Measurements from ENCODE around the gene DDX49. TPM values are rescaled to one million over a fixed set of nuclear protein-coding genes. Genes with fewer than 3 reads are reported as not detected.
A peak's percentile ranks its signal among the peaks of the same experiment; 100 is the strongest.
"Not testable (repeated sequence)": the region's sequence is repeated elsewhere in the genome, so short reads cannot be mapped to it uniquely, and the experiment has no call there.

DDX49 gene
- total RNA-seq, 1 experiment from 2014 or later = 68.8 TPM

DNA sequence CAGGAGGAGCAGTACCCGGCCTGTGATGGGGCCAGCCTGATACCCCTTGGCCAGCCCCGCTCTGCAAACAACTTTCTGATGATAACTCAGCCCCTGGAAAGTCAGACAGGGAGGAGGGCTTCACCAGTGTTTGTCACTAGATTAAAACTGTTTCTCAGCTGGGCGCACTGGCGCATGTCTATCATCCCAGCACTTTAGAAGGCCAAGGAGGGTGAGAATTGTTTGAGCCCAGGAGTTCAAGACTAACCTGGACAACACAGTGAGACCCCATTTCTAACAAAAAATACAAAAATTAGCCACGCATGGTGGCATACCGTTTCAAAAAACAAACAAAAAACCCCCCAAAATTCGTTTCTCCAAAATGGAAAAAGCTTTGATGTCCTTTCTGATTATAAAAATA lies 18.0 kb upstream of the DDX49 start:
- BruUV-seq (replicated peaks) = no TSS peak
- H3K9me3 ChIP-seq (ENCODE audit: low read depth, low read length, poor library complexity, severe bottlenecking) = no peaks in the 10 kb centered on the region
- no peaks in the 10 kb centered on the region for H3K4me1 ChIP-seq (ENCODE audit: insufficient read depth, low read length, poor library complexity, severe bottlenecking)
- ChIA-PET POLR2A (ENCODE audit: low non-redundant PET) (no interaction called here), CTCF (no interaction called here)
- no peak overlapping the region for H3K27ac ChIP-seq (ENCODE audit: low read depth, low read length, poor library complexity, severe bottlenecking)
- no peaks in the 10 kb centered on the region for H3K27me3 ChIP-seq (replicated peaks; ENCODE audit: insufficient read depth, low read depth, low read length, poor library complexity)
- no peak for DNase-seq (ENCODE audit: low spot score)
- no peak overlapping the region for H3K4me3 ChIP-seq (ENCODE audit: low read depth, low read length, poor library complexity, severe bottlenecking)
- intact Hi-C loops (cut with micrococcal nuclease; ENCODE audit: unreplicated experiment) = no loop called here
- no peak for TF ChIP-seq EZH2 (IDR thresholded peaks at IDR 0.05; ENCODE audit: borderline replicate concordance, low read depth, low read length, poor library complexity, severe bottlenecking)
- TF ChIP-seq, protein P1, sequence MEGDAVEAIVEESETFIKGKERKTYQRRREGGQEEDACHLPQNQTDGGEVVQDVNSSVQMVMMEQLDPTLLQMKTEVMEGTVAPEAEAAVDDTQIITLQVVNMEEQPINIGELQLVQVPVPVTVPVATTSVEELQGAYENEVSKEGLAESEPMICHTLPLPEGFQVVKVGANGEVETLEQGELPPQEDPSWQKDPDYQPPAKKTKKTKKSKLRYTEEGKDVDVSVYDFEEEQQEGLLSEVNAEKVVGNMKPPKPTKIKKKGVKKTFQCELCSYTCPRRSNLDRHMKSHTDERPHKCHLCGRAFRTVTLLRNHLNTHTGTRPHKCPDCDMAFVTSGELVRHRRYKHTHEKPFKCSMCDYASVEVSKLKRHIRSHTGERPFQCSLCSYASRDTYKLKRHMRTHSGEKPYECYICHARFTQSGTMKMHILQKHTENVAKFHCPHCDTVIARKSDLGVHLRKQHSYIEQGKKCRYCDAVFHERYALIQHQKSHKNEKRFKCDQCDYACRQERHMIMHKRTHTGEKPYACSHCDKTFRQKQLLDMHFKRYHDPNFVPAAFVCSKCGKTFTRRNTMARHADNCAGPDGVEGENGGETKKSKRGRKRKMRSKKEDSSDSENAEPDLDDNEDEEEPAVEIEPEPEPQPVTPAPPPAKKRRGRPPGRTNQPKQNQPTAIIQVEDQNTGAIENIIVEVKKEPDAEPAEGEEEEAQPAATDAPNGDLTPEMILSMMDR (conservative IDR thresholded peaks at IDR 0.05; ENCODE audit: low read depth, low read length) = no peak
- peaks cover 3% of the 10 kb centered on the region for H3K36me3 ChIP-seq (ENCODE audit: insufficient read depth, low read length, poor library complexity, severe bottlenecking)

DNA sequence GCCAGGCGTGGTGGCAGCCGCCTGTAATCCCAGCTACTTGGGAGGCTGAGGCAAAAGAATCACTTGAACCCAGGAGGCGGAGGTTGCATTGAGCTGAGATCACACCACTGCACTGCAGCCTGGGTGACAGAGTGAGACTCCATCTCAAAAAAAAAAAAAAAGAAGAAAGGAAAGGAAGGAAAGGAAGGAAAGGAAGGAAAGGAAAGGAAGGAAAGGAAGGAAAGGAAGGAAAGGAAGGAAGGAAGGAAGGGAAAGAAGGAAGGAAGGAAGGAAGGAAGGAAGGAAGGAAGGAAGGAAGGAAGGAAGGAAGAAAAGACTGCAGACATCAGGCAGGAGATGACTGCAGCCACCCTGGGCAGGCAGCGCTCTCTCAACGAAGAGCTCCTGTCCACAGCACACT lies 17.0 kb upstream of the DDX49 start:
- H3K4me1 ChIP-seq (ENCODE audit: insufficient read depth, low read length, poor library complexity, severe bottlenecking); H3K9me3 ChIP-seq (ENCODE audit: low read depth, low read length, poor library complexity, severe bottlenecking); DNase-seq (ENCODE audit: low spot score); BruUV-seq (replicated peaks); H3K36me3 ChIP-seq (ENCODE audit: insufficient read depth, low read length, poor library complexity, severe bottlenecking); H3K27me3 ChIP-seq (replicated peaks; ENCODE audit: insufficient read depth, low read depth, low read length, poor library complexity); H3K27ac ChIP-seq (ENCODE audit: low read depth, low read length, poor library complexity, severe bottlenecking); intact Hi-C loops (cut with micrococcal nuclease; ENCODE audit: unreplicated experiment); H3K4me3 ChIP-seq (ENCODE audit: low read depth, low read length, poor library complexity, severe bottlenecking): not testable (repeated sequence)
- ChIA-PET POLR2A (ENCODE audit: low non-redundant PET) (interaction anchor here (0.8 kb wide), 1 partner anchor 54 kb away, joined by 12 read pairs; no protein-coding TSS in a partner anchor), CTCF (interaction anchor here (0.6 kb wide), 1 partner anchor 58 kb away, joined by 3 read pairs; no protein-coding TSS in a partner anchor)

GRCh38 chr19:18903156-18904037 lies 16.1 kb upstream of the DDX49 start:
- POLR2A ChIA-PET (ENCODE audit: low non-redundant PET) = interaction anchor here (0.6 to 0.8 kb wide), 3 partner anchors 24 to 274 kb away, joined by 3 to 13 read pairs (median 12); no protein-coding TSS in a partner anchor
- Histone ChIP-seq H3K4me3 (ENCODE audit: low read depth, low read length, poor library complexity, severe bottlenecking) (no peak overlapping the region), H3K27me3 (replicated peaks; ENCODE audit: insufficient read depth, low read depth, low read length, poor library complexity) (no peaks in the 10 kb centered on the region), H3K27ac (ENCODE audit: low read depth, low read length, poor library complexity, severe bottlenecking) (no peak overlapping the region), H3K4me1 (ENCODE audit: insufficient read depth, low read length, poor library complexity, severe bottlenecking) (no peaks in the 10 kb centered on the region), H3K9me3 (ENCODE audit: low read depth, low read length, poor library complexity, severe bottlenecking) (no peaks in the 10 kb centered on the region), H3K36me3 (ENCODE audit: insufficient read depth, low read length, poor library complexity, severe bottlenecking) (peaks cover 3% of the 10 kb centered on the region)
- intact Hi-C loops (cut with micrococcal nuclease; ENCODE audit: unreplicated experiment) = no loop called here
- no peak for TF ChIP-seq EZH2 (IDR thresholded peaks at IDR 0.05; ENCODE audit: borderline replicate concordance, low read depth, low read length, poor library complexity, severe bottlenecking)
- TF ChIP-seq, protein P1 (conservative IDR thresholded peaks at IDR 0.05; ENCODE audit: low read depth, low read length) = 0 out of 2 replicates have a peak, but pooled peaks have one; percentile 7
- no peak for DNase-seq (ENCODE audit: low spot score)
- BruUV-seq (replicated peaks) = no TSS peak
- CTCF ChIA-PET = interaction anchor here (0.6 kb wide), 1 partner anchor 59 kb away, joined by 3 read pairs; no protein-coding TSS in a partner anchor
